B cell (primary cell): ENCODE data around the gene MRPL18. TPM values are rescaled to one million over a fixed set of nuclear protein-coding genes. Genes with fewer than 3 reads are reported as not detected.

ENCODE experiments used
- ATAC-seq: fragments of 200-7000 bp; cut with Tn5 transposase; one replicate; pipeline ENCODE4 v1.10.0; 2021; ENCODE audit warnings: low read depth, mild to moderate bottlenecking, moderate number of reproducible peaks, moderate library complexity
- CTCF ChIA-PET: fragments of 350-600 bp; sonication (Branson Sonifier 250); formaldehyde crosslinking; loops from one replicate; lab custom pipeline; 2021; ENCODE audit warnings: antibody characterized with exemption, inconsistent platforms; lab: Charles Lee
- POLR2A ChIA-PET: fragments of 350-600 bp; sonication (Branson Sonifier 250); formaldehyde crosslinking; loops from one replicate; lab custom pipeline; 2021; ENCODE audit warnings: antibody characterized with exemption; lab: Charles Lee
- DNase-seq: peaks from one replicate; pipeline ENCODE4 v3.0.0; 2013
- H2AFZ ChIP-seq: 2 replicates; pipeline ENCODE4 v1.6.1; 2012; ENCODE audit warnings: mild to moderate bottlenecking, low read depth, low read length; ENCODE audit not compliant: insufficient read depth, poor library complexity, severe bottlenecking
- H3K27ac ChIP-seq, 2 donors: 1 replicate in 1 of 2; 2 replicates in 1 of 2; pipeline ENCODE4 v1.5.1; 2012 to 2013; ENCODE audit warnings: low read length in 2 of 2, mild to moderate bottlenecking in 2 of 2, moderate library complexity in 1 of 2
- H3K27me3 ChIP-seq, 4 experiments: fragments of 200-600 bp in 1 of 4; sonication (generic) in 1 of 4; replicated peaks in 1 of 4; 1 replicate in 2 of 4; 2 replicates in 2 of 4; pipeline versions ENCODE4 v1.6.1 to v1.7.0; 2013 to 2016; ENCODE audit warnings: low read length in 3 of 4, mild to moderate bottlenecking in 2 of 4, mixed read lengths in 1 of 4, moderate library complexity in 1 of 4; ENCODE audit not compliant: insufficient read depth in 4 of 4, control insufficient read depth in 3 of 4; ENCODE audit errors: control extremely low read depth in 1 of 4
- H3K36me3 ChIP-seq, 2 experiments: replicated peaks in 1 of 2; 1 replicate in 1 of 2; 2 replicates in 1 of 2; pipeline versions ENCODE4 v1.6.1 to v1.7.1; 2013; ENCODE audit warnings: low read length in 1 of 2; ENCODE audit not compliant: insufficient read depth in 2 of 2, control insufficient read depth in 1 of 2; ENCODE audit errors: control extremely low read depth in 1 of 2, extremely low read depth in 1 of 2
- H3K4me1 ChIP-seq, 2 donors: fragments of 200-600 bp in 1 of 2; sonication (generic) in 1 of 2; 1 replicate in 1 of 2; 2 replicates in 1 of 2; pipeline versions ENCODE4 v1.5.1 to v1.6.1; 2013 to 2017; ENCODE audit warnings: low read length in 2 of 2; ENCODE audit not compliant: control insufficient read depth in 2 of 2, insufficient read depth in 2 of 2
- H3K4me2 ChIP-seq: replicated peaks from 2 replicates; pipeline ENCODE3; 2012; ENCODE audit warnings: mild to moderate bottlenecking, low read depth, low read length; ENCODE audit not compliant: poor library complexity, severe bottlenecking
- H3K4me3 ChIP-seq, 5 experiments: fragments of 200-600 bp in 1 of 5; sonication (generic) in 1 of 5; 1 replicate in 3 of 5; 2 replicates in 2 of 5; pipeline versions ENCODE4 v1.5.1 to v1.7.0; 2011 to 2016; ENCODE audit warnings: low read length in 4 of 5, mild to moderate bottlenecking in 4 of 5, low read depth in 2 of 5, control low read depth in 1 of 5, moderate library complexity in 1 of 5; ENCODE audit not compliant: insufficient read depth in 1 of 5; ENCODE audit errors: control extremely low read depth in 1 of 5, extremely low read depth in 1 of 5
- H3K79me2 ChIP-seq: fragments of 200-600 bp; sonication (generic); one replicate; pipeline ENCODE4 v1.6.0; 2016; ENCODE audit warnings: low read length; ENCODE audit not compliant: control insufficient read depth, insufficient read depth
- H3K9ac ChIP-seq: fragments of 200-600 bp; sonication (generic); 2 replicates; pipeline ENCODE4 v1.6.1; 2017; ENCODE audit warnings: mild to moderate bottlenecking, low read length, moderate library complexity
- H3K9me3 ChIP-seq, 3 donors: one replicate each; pipeline versions ENCODE4 v1.6.1 to v1.7.1; 2013; ENCODE audit warnings: low read length in 2 of 3; ENCODE audit not compliant: control insufficient read depth in 2 of 3, insufficient read depth in 1 of 3; ENCODE audit errors: control extremely low read depth in 1 of 3
- H4K20me1 ChIP-seq: 2 replicates; pipeline ENCODE4 v1.6.0; 2012; ENCODE audit warnings: mild to moderate bottlenecking, low read length; ENCODE audit not compliant: insufficient read depth, control insufficient read depth, poor library complexity, severe bottlenecking
- H3K27ac Mint-ChIP-seq: one replicate; pipeline ENCODE4 v1.8.0; 2021; ENCODE audit warnings: mixed read lengths
- H3K27me3 Mint-ChIP-seq: one replicate; pipeline ENCODE4 v1.8.0; 2021; ENCODE audit warnings: mixed read lengths
- H3K4me1 Mint-ChIP-seq: one replicate; pipeline ENCODE4 v1.8.0; 2021; ENCODE audit warnings: mixed read lengths
- H3K4me3 Mint-ChIP-seq: one replicate; pipeline ENCODE4 v1.8.0; 2021; ENCODE audit warnings: mixed read lengths
- H3K9me3 Mint-ChIP-seq: one replicate; pipeline ENCODE4 v1.8.0; 2022; ENCODE audit warnings: mixed read lengths; ENCODE audit not compliant: insufficient read depth
- EZH2 ChIP-seq: IDR thresholded peaks from 2 replicates; pipeline ENCODE4 v1.6.1; 2012; ENCODE audit warnings: borderline replicate concordance, low read depth, mild to moderate bottlenecking, moderate library complexity, low read length; ENCODE audit not compliant: insufficient read depth, poor library complexity, severe bottlenecking
- WGBS: methylation state at CpG from one replicate; pipeline ENCODE4 v1.1.5; 2013; ENCODE audit warnings: missing lambda C conversion rate; ENCODE audit not compliant: insufficient coverage; 5-methylcytosine and 5-hydroxymethylcytosine counted together
- intact Hi-C: fragments of 100-400 bp; cut with micrococcal nuclease; formaldehyde crosslinking; loops from one replicate; pipeline ENCODE4 v1.10.0; 2022
- polyA plus RNA-seq: library from polyadenylated mRNA; depleted of rRNA; stranded (reverse); fragments of >200 nt; gene quantifications from 2 replicates; pipeline ENCODE4 v1.2.3, GENCODE V29; 2012
- total RNA-seq, 2 donors: library from RNA; stranded (reverse); fragments of 120-200 nt in 1 of 2; gene quantifications; 1 replicate in 1 of 2; 2 replicates in 1 of 2; pipeline versions ENCODE4 v1.2.3 to v1.2.4, GENCODE V29; 2013 to 2022
- TF ChIP-seq, protein P1 (sequence below): fragments of 200-600 bp; IDR thresholded peaks from one replicate; pipeline ENCODE4 v1.8.0; 2022; ENCODE audit warnings: antibody characterized with exemption, mild to moderate bottlenecking

Gene MRPL18
- total and polyA plus RNA-seq, 2 donors (not counting 1 experiment from before 2014, with no cell fraction given): 32.1 to 35.1 TPM

DNA sequence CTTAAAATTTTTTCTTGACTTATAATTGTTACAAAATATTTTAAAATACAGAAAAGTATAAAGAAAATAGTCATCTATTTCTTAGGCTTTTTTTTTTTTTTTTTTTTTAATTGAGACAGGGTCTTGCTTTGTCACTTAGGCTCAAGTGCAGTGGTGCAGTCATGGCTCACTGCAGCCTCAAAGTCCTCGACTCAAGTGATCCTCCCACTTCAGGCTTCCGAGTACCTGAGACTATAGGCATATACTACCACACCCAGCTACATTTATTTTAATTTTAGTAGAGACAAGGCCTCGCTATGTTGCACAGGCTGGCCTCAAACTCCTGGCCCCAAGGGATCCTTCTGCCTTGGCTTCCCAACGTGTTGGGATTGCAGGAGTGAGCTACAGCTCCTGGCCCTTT lies 33.8 kb upstream of the MRPL18 start:
- Mint-ChIP-seq H3K27me3 (no peaks in the 10 kb centered on the region), H3K4me1 (peaks cover 13% of the 10 kb centered on the region), H3K9me3 (no peaks in the 10 kb centered on the region), H3K27ac (no peak overlapping the region), H3K4me3 (no peak overlapping the region)
- Histone ChIP-seq H3K4me3 (no peak overlapping the region), H2AFZ (no peak overlapping the region), H3K27ac (no peak overlapping the region), H4K20me1 (no peaks in the 10 kb centered on the region), H3K79me2 (peaks cover 10% of the 10 kb centered on the region), H3K4me2 (no peak overlapping the region), H3K9me3 (no peaks in the 10 kb centered on the region), H3K36me3 (peaks cover 18 to 45% of the 10 kb centered on the region in 2 experiments), H3K27me3 (no peaks in the 10 kb centered on the region), H3K4me1 (peaks cover 9 to 10% of the 10 kb centered on the region in 2 donors), H3K9ac (no peak overlapping the region)
- ATAC-seq: no peak
- CTCF ChIA-PET: interaction anchor here (0.7 to 1.0 kb wide), 2 partner anchors 30 to 65 kb away, joined by 5 to 8 read pairs; no protein-coding TSS in a partner anchor
- no peak for DNase-seq
- POLR2A ChIA-PET: no interaction called here
- 95% methylated on average over 4 of the region's 4 CpGs for WGBS
- TF ChIP-seq, protein P1, sequence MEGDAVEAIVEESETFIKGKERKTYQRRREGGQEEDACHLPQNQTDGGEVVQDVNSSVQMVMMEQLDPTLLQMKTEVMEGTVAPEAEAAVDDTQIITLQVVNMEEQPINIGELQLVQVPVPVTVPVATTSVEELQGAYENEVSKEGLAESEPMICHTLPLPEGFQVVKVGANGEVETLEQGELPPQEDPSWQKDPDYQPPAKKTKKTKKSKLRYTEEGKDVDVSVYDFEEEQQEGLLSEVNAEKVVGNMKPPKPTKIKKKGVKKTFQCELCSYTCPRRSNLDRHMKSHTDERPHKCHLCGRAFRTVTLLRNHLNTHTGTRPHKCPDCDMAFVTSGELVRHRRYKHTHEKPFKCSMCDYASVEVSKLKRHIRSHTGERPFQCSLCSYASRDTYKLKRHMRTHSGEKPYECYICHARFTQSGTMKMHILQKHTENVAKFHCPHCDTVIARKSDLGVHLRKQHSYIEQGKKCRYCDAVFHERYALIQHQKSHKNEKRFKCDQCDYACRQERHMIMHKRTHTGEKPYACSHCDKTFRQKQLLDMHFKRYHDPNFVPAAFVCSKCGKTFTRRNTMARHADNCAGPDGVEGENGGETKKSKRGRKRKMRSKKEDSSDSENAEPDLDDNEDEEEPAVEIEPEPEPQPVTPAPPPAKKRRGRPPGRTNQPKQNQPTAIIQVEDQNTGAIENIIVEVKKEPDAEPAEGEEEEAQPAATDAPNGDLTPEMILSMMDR: no peak
- no peak for TF ChIP-seq EZH2
- intact Hi-C loops: no loop called here

DNA sequence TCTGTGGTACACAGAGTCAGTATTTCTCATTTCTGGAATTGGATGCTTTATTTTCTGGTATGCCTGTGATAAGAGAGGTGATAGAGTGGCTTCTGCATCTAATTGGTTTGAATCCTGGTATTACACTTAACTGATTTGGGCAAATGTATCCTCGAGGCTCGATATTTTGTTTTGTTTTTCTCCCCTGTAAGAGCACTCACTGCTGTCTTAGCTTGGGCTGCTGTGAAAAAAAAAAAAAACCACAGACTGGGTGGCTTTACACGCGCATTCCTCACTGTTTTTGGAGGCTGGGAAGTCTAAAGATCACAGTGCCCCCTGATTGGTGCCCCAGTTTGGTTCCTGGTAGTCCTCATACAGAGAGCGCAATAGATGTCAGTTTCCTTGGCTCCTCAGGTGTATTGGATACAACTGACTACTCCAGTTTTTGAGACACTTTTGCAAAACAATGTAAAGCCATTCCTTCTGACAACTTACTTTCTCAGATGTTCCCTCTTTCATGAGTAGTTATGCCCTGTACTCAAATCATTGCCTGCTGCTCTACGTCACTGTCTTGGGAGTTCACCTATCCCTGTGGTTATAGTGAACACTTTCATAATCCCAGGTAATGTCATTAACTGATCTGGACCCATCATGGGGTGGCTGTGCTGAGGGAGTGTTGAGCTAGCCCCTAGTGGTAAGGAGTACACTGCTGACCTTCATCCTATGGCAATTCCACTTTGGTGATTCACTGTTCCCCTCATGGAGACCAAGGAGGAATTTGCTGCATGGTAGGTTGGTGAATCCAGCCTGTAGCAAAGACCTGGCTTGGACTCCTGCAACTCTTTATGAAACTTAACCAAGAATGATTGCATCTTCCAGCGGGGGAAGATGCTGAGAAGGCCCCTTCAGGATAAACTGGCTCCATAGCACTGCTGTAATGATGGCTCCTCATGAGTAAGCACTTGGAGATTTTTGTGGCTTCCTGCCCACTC lies 32.0 kb upstream of the MRPL18 start:
- Mint-ChIP-seq H3K4me3 (peak overlapping the region; percentile 35), H3K27me3 (no peaks in the 10 kb centered on the region), H3K4me1 (peaks cover 21% of the 10 kb centered on the region), H3K9me3 (no peaks in the 10 kb centered on the region), H3K27ac (peak overlapping the region; percentile 47)
- ChIA-PET POLR2A (interaction anchor here (0.6 kb wide), 1 partner anchor 68 kb away, joined by 8 read pairs; no protein-coding TSS in a partner anchor), CTCF (interaction anchor here (1.2 kb wide), 1 partner anchor 63 kb away, joined by 3 read pairs; no protein-coding TSS in a partner anchor)
- H2AFZ ChIP-seq: no peak overlapping the region
- H3K9me3 ChIP-seq: no peaks in the 10 kb centered on the region
- TF ChIP-seq, protein P1: no peak
- TF ChIP-seq EZH2: no peak
- H3K79me2 ChIP-seq: peaks cover 20% of the 10 kb centered on the region
- no peak overlapping the region for H3K9ac ChIP-seq
- peaks cover 17 to 19% of the 10 kb centered on the region in 2 donors for H3K4me1 ChIP-seq
- DNase-seq: no peak
- no peak overlapping the region for H3K4me2 ChIP-seq
- H3K27me3 ChIP-seq: no peaks in the 10 kb centered on the region
- H3K4me3 ChIP-seq: no peak overlapping the region
- ATAC-seq: no peak
- 100% methylated on average over 6 of the region's 7 CpGs for WGBS
- intact Hi-C loops: no loop called here
- H3K27ac ChIP-seq: no peak overlapping the region
- no peaks in the 10 kb centered on the region for H4K20me1 ChIP-seq
- peaks cover 12 to 35% of the 10 kb centered on the region in 2 experiments for H3K36me3 ChIP-seq
